Upper lobe of left lung (tissue), 4 donors: ENCODE results near the gene GRAP.

Source experiments
- EP300 ChIP-seq, 4 donors: sonication (generic); formaldehyde crosslinking; IDR thresholded peaks; one replicate each; pipeline ENCODE4 v1.5.1; 2017; ENCODE audit warnings: antibody characterized with exemption in 4 of 4, control low read depth in 2 of 4
- POLR2A ChIP-seq, 4 donors: fragments of 450-650 bp; IDR thresholded peaks; one replicate each; pipeline ENCODE4 v1.5.1; 2016 to 2017; ENCODE audit warnings: antibody characterized with exemption in 4 of 4, mild to moderate bottlenecking in 2 of 4
- TF ChIP-seq, protein P1 (sequence below), 6 experiments: fragments of 450-650 bp in 4 of 6; fragments of 200-600 bp in 2 of 6; sonication (generic) in 2 of 6; IDR thresholded peaks; one replicate each; pipeline ENCODE4 v1.5.1; 2016 to 2019; ENCODE audit warnings: antibody characterized with exemption in 6 of 6

DNA sequence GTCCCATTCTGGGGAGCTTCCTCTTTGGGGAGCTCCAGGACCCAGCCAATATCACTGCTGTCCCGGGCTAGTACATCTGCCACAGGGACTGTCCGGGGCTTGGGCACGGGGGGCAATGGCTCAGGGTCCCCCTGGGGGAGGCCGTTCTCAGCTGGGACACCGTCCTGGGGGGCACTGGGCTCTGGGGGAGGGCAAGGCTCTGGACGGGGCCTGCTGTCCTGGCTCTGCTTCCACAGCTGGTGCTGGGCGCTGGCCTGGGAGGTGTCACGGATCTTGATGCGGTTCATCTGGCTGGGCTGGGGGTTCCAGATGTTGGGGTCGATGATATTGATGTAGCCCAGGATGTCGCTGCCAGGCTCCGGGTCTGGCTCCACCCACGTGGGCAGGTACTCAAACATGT is 68.7 kb downstream of the GRAP start:
- TF ChIP-seq, protein P1, sequence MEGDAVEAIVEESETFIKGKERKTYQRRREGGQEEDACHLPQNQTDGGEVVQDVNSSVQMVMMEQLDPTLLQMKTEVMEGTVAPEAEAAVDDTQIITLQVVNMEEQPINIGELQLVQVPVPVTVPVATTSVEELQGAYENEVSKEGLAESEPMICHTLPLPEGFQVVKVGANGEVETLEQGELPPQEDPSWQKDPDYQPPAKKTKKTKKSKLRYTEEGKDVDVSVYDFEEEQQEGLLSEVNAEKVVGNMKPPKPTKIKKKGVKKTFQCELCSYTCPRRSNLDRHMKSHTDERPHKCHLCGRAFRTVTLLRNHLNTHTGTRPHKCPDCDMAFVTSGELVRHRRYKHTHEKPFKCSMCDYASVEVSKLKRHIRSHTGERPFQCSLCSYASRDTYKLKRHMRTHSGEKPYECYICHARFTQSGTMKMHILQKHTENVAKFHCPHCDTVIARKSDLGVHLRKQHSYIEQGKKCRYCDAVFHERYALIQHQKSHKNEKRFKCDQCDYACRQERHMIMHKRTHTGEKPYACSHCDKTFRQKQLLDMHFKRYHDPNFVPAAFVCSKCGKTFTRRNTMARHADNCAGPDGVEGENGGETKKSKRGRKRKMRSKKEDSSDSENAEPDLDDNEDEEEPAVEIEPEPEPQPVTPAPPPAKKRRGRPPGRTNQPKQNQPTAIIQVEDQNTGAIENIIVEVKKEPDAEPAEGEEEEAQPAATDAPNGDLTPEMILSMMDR (IDR thresholded peaks at IDR 0.05): no peak
- TF ChIP-seq POLR2A (IDR thresholded peaks at IDR 0.05) (no peak), EP300 (IDR thresholded peaks at IDR 0.05) (no peak)
